H1 (cell line): ENCODE data around the gene PGK1. TPM values are rescaled to one million over a fixed set of nuclear protein-coding genes. Genes with fewer than 3 reads are reported as not detected.

Experiments used
- CTCF ChIA-PET: fragments of 300-600 bp; sonication (Branson Sonifier 250); formaldehyde crosslinking; loops from one replicate; lab custom pipeline; 2021; ENCODE audit not compliant: partially characterized antibody; lab: Charles Lee
- POLR2A ChIA-PET: fragments of 300-600 bp; sonication (Branson Sonifier 250); formaldehyde crosslinking; loops from one replicate; lab custom pipeline; 2021; ENCODE audit warnings: inconsistent platforms; ENCODE audit not compliant: partially characterized antibody; lab: Charles Lee
- DNase-seq, 2 experiments: peaks; one replicate each; pipeline versions ENCODE4 v3.0.0 to v3.0.0-alpha.2; 2010 to 2022; ENCODE audit warnings: low spot score in 2 of 2, low read depth in 1 of 2, mixed read lengths in 1 of 2
- FAIRE-seq: peaks from 2 replicates; lab custom pipeline; 2011; peaks lifted over from hg19 to GRCh38; lab: Jason Lieb, UNC
- H2AFZ ChIP-seq: 2 replicates; pipeline ENCODE4 v1.8.1; 2012; ENCODE audit warnings: low read length, inconsistent platforms
- H2AK5ac ChIP-seq: 2 replicates; pipeline ENCODE4 v1.6.1; 2013; ENCODE audit warnings: low read depth, low read length
- H2BK120ac ChIP-seq: replicated peaks from 2 replicates; pipeline ENCODE3; 2013; ENCODE audit warnings: low read depth, low read length, inconsistent platforms
- H2BK12ac ChIP-seq: 2 replicates; pipeline ENCODE4 v1.6.1; 2013; ENCODE audit warnings: low read depth, low read length
- H2BK15ac ChIP-seq: 2 replicates; pipeline ENCODE4 v1.6.1; 2013; ENCODE audit warnings: low read length
- H2BK20ac ChIP-seq: 2 replicates; pipeline ENCODE4 v1.6.1; 2013; ENCODE audit warnings: low read length
- H2BK5ac ChIP-seq: 2 replicates; pipeline ENCODE4 v1.6.1; 2013; ENCODE audit warnings: low read depth, low read length
- H3K14ac ChIP-seq: 2 replicates; pipeline ENCODE4 v1.6.1; 2013; ENCODE audit warnings: inconsistent platforms; ENCODE audit not compliant: insufficient read length
- H3K18ac ChIP-seq: 2 replicates; pipeline ENCODE4 v1.6.1; 2013; ENCODE audit warnings: low read length; ENCODE audit errors: extremely low read depth
- H3K23ac ChIP-seq: 2 replicates; pipeline ENCODE4 v1.6.1; 2013; ENCODE audit warnings: inconsistent platforms; ENCODE audit not compliant: insufficient read length
- H3K23me2 ChIP-seq: 2 replicates; pipeline ENCODE4 v1.6.1; 2013; ENCODE audit warnings: low read depth, low read length
- H3K27ac ChIP-seq: 2 replicates; pipeline ENCODE4 v1.6.1; 2011; ENCODE audit warnings: low read depth, low read length, inconsistent platforms
- H3K27me3 ChIP-seq, 4 experiments: replicated peaks in 1 of 4; 1 replicate in 1 of 4; 2 replicates in 3 of 4; pipeline versions ENCODE4 v1.6.1 to v1.8.1; 2011 to 2013; ENCODE audit warnings: low read length in 3 of 4, mild to moderate bottlenecking in 3 of 4, inconsistent platforms in 2 of 4, mixed read lengths in 2 of 4, moderate library complexity in 1 of 4; ENCODE audit not compliant: control insufficient read depth in 3 of 4, insufficient read depth in 3 of 4; ENCODE audit errors: extremely low read depth in 1 of 4
- H3K36me3 ChIP-seq, 4 experiments: 2 replicates each; pipeline versions ENCODE4 v1.6.1 to v1.8.1; 2011 to 2013; ENCODE audit warnings: mild to moderate bottlenecking in 4 of 4, low read length in 3 of 4, moderate library complexity in 2 of 4, control low read depth in 1 of 4, inconsistent platforms in 1 of 4; ENCODE audit not compliant: insufficient read depth in 4 of 4, control insufficient read depth in 2 of 4
- H3K4ac ChIP-seq: replicated peaks from 2 replicates; pipeline ENCODE3; 2013; ENCODE audit warnings: low read length, low read depth, mixed read lengths, inconsistent platforms; ENCODE audit not compliant: insufficient read length
- H3K4me1 ChIP-seq, 4 experiments: replicated peaks in 1 of 4; 1 replicate in 1 of 4; 2 replicates in 3 of 4; pipeline versions ENCODE4 v1.6.1 to v1.8.1; 2011 to 2013; ENCODE audit warnings: low read length in 3 of 4, inconsistent platforms in 2 of 4, mixed read lengths in 1 of 4; ENCODE audit not compliant: insufficient read depth in 4 of 4, control insufficient read depth in 3 of 4
- H3K4me2 ChIP-seq, 2 experiments: 2 replicates each; pipeline versions ENCODE4 v1.6.1 to v1.8.1; 2011 to 2013; ENCODE audit warnings: low read depth in 2 of 2, low read length in 2 of 2, control low read depth in 1 of 2, inconsistent platforms in 1 of 2, mild to moderate bottlenecking in 1 of 2; ENCODE audit not compliant: insufficient read depth in 1 of 2
- H3K4me3 ChIP-seq, 4 experiments: fragments of 200-600, 300-600 bp in 1 of 4; sonication (generic), shearing (Covaris generic), sonication (Bioruptor Twin) in 1 of 4; 2 replicates each; pipeline versions ENCODE4 v1.5.1 to v1.8.1; 2011 to 2016; ENCODE audit warnings: low read length in 4 of 4, low read depth in 3 of 4, control low read depth in 2 of 4, inconsistent platforms in 2 of 4, mild to moderate bottlenecking in 2 of 4, mixed read lengths in 1 of 4, moderate library complexity in 1 of 4; ENCODE audit not compliant: insufficient read depth in 2 of 4; ENCODE audit errors: extremely low read depth in 1 of 4
- H3K56ac ChIP-seq: replicated peaks from 2 replicates; pipeline ENCODE3; 2013; ENCODE audit warnings: low read depth, mild to moderate bottlenecking, mixed read lengths, low read length, inconsistent platforms; ENCODE audit not compliant: insufficient read length
- H3K79me1 ChIP-seq: 2 replicates; pipeline ENCODE4 v1.6.1; 2013; ENCODE audit warnings: low read depth, low read length, control low read depth
- H3K79me2 ChIP-seq, 2 experiments: 2 replicates each; pipeline versions ENCODE4 v1.6.1 to v1.8.1; 2012 to 2013; ENCODE audit warnings: low read length in 2 of 2, mild to moderate bottlenecking in 2 of 2, inconsistent platforms in 1 of 2; ENCODE audit not compliant: insufficient read depth in 2 of 2, control insufficient read depth in 1 of 2
- H3K9ac ChIP-seq, 4 experiments: replicated peaks in 1 of 4; 1 replicate in 1 of 4; 2 replicates in 3 of 4; pipeline versions ENCODE4 v1.6.1 to v1.8.1; 2011 to 2013; ENCODE audit warnings: low read depth in 3 of 4, low read length in 3 of 4, control low read depth in 2 of 4, mild to moderate bottlenecking in 2 of 4, moderate library complexity in 2 of 4, inconsistent platforms in 1 of 4; ENCODE audit errors: extremely low read depth in 1 of 4
- H3K9me3 ChIP-seq, 2 experiments: 2 replicates each; pipeline versions ENCODE4 v1.6.1 to v1.8.1; 2012 to 2013; ENCODE audit warnings: mild to moderate bottlenecking in 2 of 2, moderate library complexity in 2 of 2, control low read depth in 1 of 2, inconsistent platforms in 1 of 2, low read depth in 1 of 2, low read length in 1 of 2, mixed read lengths in 1 of 2; ENCODE audit not compliant: insufficient read depth in 2 of 2
- H4K20me1 ChIP-seq, 2 experiments: replicated peaks in 1 of 2; 2 replicates each; pipeline versions ENCODE3 to v1.8.1; 2011 to 2013; ENCODE audit warnings: inconsistent platforms in 2 of 2, low read length in 2 of 2, mild to moderate bottlenecking in 1 of 2; ENCODE audit not compliant: insufficient read depth in 2 of 2, control insufficient read depth in 1 of 2
- H4K5ac ChIP-seq: 2 replicates; pipeline ENCODE4 v1.6.1; 2013; ENCODE audit warnings: low read length, low read depth, mixed read lengths, inconsistent platforms; ENCODE audit not compliant: insufficient read length
- H4K8ac ChIP-seq: 2 replicates; pipeline ENCODE4 v1.8.0; 2013; ENCODE audit warnings: mild to moderate bottlenecking, moderate library complexity, low read length, inconsistent platforms; ENCODE audit not compliant: insufficient read depth; ENCODE audit errors: extremely low read depth
- H4K91ac ChIP-seq: replicated peaks from 2 replicates; pipeline ENCODE3; 2013; ENCODE audit warnings: low read length, mixed read lengths, inconsistent platforms; ENCODE audit not compliant: insufficient read length
- BCL11A ChIP-seq, 2 experiments: IDR thresholded peaks; one replicate each; pipeline ENCODE4 v1.6.1; 2011; ENCODE audit warnings: low read depth in 2 of 2, low read length in 2 of 2, mild to moderate bottlenecking in 2 of 2
- CBX5 ChIP-seq: fragments of 300-800, 300-1000 bp; sonication (generic); IDR thresholded peaks from 2 replicates; pipeline ENCODE4 v1.7.1; 2016; ENCODE audit warnings: antibody characterized with exemption, low read length, low read depth
- CEBPB ChIP-seq: IDR thresholded peaks from 2 replicates; pipeline ENCODE4 v1.6.1; 2012; ENCODE audit warnings: low read depth, low read length
- CREB1 ChIP-seq: IDR thresholded peaks from 2 replicates; pipeline ENCODE4 v1.6.1; 2012; ENCODE audit warnings: inconsistent platforms
- EZH2 ChIP-seq: fragments of 200-600 bp; sonication (generic); IDR thresholded peaks from 2 replicates; pipeline ENCODE4 v1.7.1; 2012; ENCODE audit warnings: low read depth, mild to moderate bottlenecking, moderate library complexity, low read length, inconsistent platforms; ENCODE audit not compliant: severe bottlenecking
- HDAC6 ChIP-seq: IDR thresholded peaks from one replicate; pipeline ENCODE4 v1.7.1; 2012; ENCODE audit warnings: low read depth, mild to moderate bottlenecking, inconsistent platforms, low read length, moderate library complexity
- KDM4A ChIP-seq: IDR thresholded peaks from one replicate; pipeline ENCODE4 v1.7.1; 2012; ENCODE audit warnings: low read depth, mild to moderate bottlenecking, moderate library complexity, low read length, inconsistent platforms; ENCODE audit not compliant: severe bottlenecking
- PHF8 ChIP-seq: fragments of 200-600 bp; sonication (generic); conservative IDR thresholded peaks from 2 replicates; pipeline ENCODE4 v1.7.1; 2012; ENCODE audit warnings: low read depth, mild to moderate bottlenecking, inconsistent platforms, low read length, moderate library complexity
- RAD21 ChIP-seq, 2 experiments: IDR thresholded peaks in 1 of 2; conservative IDR thresholded peaks in 1 of 2; 2 replicates each; pipeline ENCODE4 v1.6.1; 2011; ENCODE audit warnings: low read depth in 2 of 2, low read length in 2 of 2, improper control_type of control experiment in 1 of 2, inconsistent platforms in 1 of 2, mild to moderate bottlenecking in 1 of 2, moderate library complexity in 1 of 2
- polyA plus RNA-seq, 7 experiments: library from polyadenylated mRNA; depleted of rRNA in 3 of 7; stranded (reverse) in 5 of 7; unstranded in 2 of 7; fragments of >200 nt in 5 of 7; fragments of 200-250 nt in 2 of 7; gene quantifications; 1 replicate in 5 of 7; 2 replicates in 1 of 7; 4 replicates in 1 of 7; pipeline versions ENCODE4 v1.2.1 to v1.2.3, GENCODE V29; 2011 to 2013; ENCODE audit warnings: missing spikeins in 2 of 7, mixed read lengths in 2 of 7
- total RNA-seq: library from RNA; stranded (reverse); fragmentation: NEBNext Ultra II Directional; extraction: Animal tissue kit (Norgen Biotek cat#: 25700); gene quantifications from 2 replicates; pipeline ENCODE4 v1.2.1, GENCODE V29; 2021

The PGK1 gene
- total and polyA plus RNA-seq, 2 of the 8 experiments (the other 6 are each of a cell fraction or from before 2014, with no cell fraction given), result 328 to 427 TPM

DNA sequence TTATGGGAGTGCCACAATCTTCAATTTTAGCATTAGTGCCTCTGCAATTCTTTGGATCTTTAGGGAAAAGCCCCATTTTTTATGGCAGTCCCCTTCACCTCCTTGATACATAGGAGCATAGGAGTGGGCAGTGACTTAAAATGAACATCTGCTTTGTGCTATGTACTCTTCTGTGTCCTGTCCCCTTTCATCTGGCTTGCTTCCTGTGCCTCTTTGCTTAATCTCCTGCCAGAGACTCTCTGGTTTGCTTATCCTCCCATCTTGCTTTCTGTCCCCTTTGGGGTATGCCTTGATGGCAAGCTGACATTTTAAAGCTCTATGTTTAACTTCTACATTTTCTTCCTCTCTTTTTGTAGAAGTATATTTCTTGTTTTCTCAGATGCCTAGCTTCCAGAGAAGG, 12.3 kb downstream of the PGK1 start:
- Histone ChIP-seq H4K20me1 (peaks cover 3 to 8% of the 10 kb centered on the region in 2 experiments), H2AK5ac (no peak overlapping the region), H2BK120ac (no peak overlapping the region), H4K5ac (no peak overlapping the region), H3K56ac (no peak overlapping the region), H3K4me2 (no peak overlapping the region), H3K27me3 (no peaks in the 10 kb centered on the region), H2BK5ac (no peak overlapping the region), H3K23ac (no peak overlapping the region), H3K14ac (no peak overlapping the region), H3K4me3 (no peak overlapping the region), H3K4ac (no peak overlapping the region), H3K79me1 (no peaks in the 10 kb centered on the region; the same call in 1 of the 2 replicates), H4K91ac (no peak overlapping the region), H3K4me1 (no peaks in the 10 kb centered on the region), H3K9ac (no peak overlapping the region), H3K36me3 (peaks cover 13 to 96% (median 54%) of the 10 kb centered on the region in 4 experiments), H3K27ac (no peak overlapping the region), H3K79me2 (peaks cover 0 to 58% of the 10 kb centered on the region in 2 experiments; a peak in 2 of 4 replicates), H2BK20ac (no peak overlapping the region), H3K9me3 (no peaks in the 10 kb centered on the region), H2BK15ac (no peak overlapping the region), H2BK12ac (no peak overlapping the region), H4K8ac (no peak overlapping the region), H2AFZ (no peak overlapping the region), H3K23me2 (no peaks in the 10 kb centered on the region), H3K18ac (no peak overlapping the region)
- DNase-seq (no peak), FAIRE-seq (no peak)
- ChIA-PET POLR2A (interaction anchor here (1.5 to 2.7 kb wide), 3 partner anchors 10 to 13 kb away, joined by 4 to 8 read pairs (median 5); partner anchors contain the start of gene PGK1), CTCF (no interaction called here)
- TF ChIP-seq HDAC6 (no peak), CREB1 (no peak), PHF8 (no peak), KDM4A (no peak), EZH2 (no peak), BCL11A (IDR thresholded peaks at IDR 0.05; ENCODE audit: low read depth in 2 of 2, low read length in 2 of 2) (no peak), CEBPB (no peak), RAD21 (IDR thresholded peaks at IDR 0.05 in 1 of 2, conservative IDR thresholded peaks at IDR 0.05 in 1 of 2; ENCODE audit: low read depth in 2 of 2, low read length in 2 of 2) (no peak), CBX5 (no peak)
